K562 (cell line): ENCODE results near the gene SYNJ2. TPM values are rescaled to one million over a fixed set of nuclear protein-coding genes. Genes with fewer than 3 reads are reported as not detected.

Source experiments
- CCAR2 ChIP-seq: fragments of 200-400 bp; formaldehyde crosslinking; IDR thresholded peaks from 2 replicates; pipeline ENCODE4 v1.6.1; 2017; ENCODE audit warnings: mild to moderate bottlenecking, low read depth, low read length
- SMC3 ChIP-seq: conservative IDR thresholded peaks from 2 replicates; pipeline ENCODE4 v1.6.1; 2011; ENCODE audit warnings: low read depth, low read length, improper control_type of control experiment; ENCODE audit not compliant: insufficient read depth
- STAG1 ChIP-seq: sonication (generic); formaldehyde crosslinking; IDR thresholded peaks from 2 replicates; pipeline ENCODE4 v1.5.0; 2020; ENCODE audit warnings: missing genetic modification reagents, borderline replicate concordance
- THAP12 ChIP-seq: fragments of 250-450 bp; sonication (Bioruptor Pico); IDR thresholded peaks from 2 replicates; pipeline ENCODE4 v1.9.0; 2021; ENCODE audit warnings: mild to moderate bottlenecking, inconsistent platforms
- TOE1 ChIP-seq, 2 experiments: fragments of 450-650 bp in 1 of 2; sonication (generic) in 1 of 2; formaldehyde crosslinking in 1 of 2; IDR thresholded peaks; 2 replicates each; pipeline versions ENCODE4 v1.7.1 to v1.8.0; 2016 to 2022; ENCODE audit warnings: borderline replicate concordance in 2 of 2, mild to moderate bottlenecking in 2 of 2, antibody characterized with exemption in 1 of 2, inconsistent platforms in 1 of 2, low read depth in 1 of 2, missing genetic modification reagents in 1 of 2, moderate library complexity in 1 of 2
- polyA plus RNA-seq, 8 experiments: library from polyadenylated mRNA; depleted of rRNA in 4 of 8; stranded (reverse) in 5 of 8; unstranded in 3 of 8; fragments of >200 nt; fragmentation: Nextera tagmentation in 2 of 8; fragmentation: Illumina TruSeq in 1 of 8; extraction: Ambion mirVana in 2 of 8; extraction: Trizol in 1 of 8; gene quantifications; 2 replicates each; pipeline versions ENCODE4 v1.2.1 to v1.2.3, GENCODE V29; 2011 to 2014; ENCODE audit warnings: inconsistent platforms in 1 of 8, missing spikeins in 1 of 8
- total RNA-seq, 7 experiments: library from RNA; depleted of rRNA in 6 of 7; stranded (reverse); fragments of >200 nt in 6 of 7; fragmentation: Illumina TruSeq in 2 of 7; extraction: Trizol in 2 of 7; gene quantifications; 2 replicates each; pipeline versions ENCODE4 v1.2.1 to v1.2.3, GENCODE V29; 2011 to 2021; ENCODE audit warnings: low replicate concordance in 1 of 7
- TF ChIP-seq, protein P1 (sequence below), 2 experiments: fragments of 200-800 bp in 1 of 2; sonication (Bioruptor generic) in 1 of 2; sonication (generic) in 1 of 2; formaldehyde crosslinking in 1 of 2; IDR thresholded peaks in 1 of 2; conservative IDR thresholded peaks in 1 of 2; 2 replicates each; pipeline versions ENCODE4 v1.5.0 to v1.6.1; 2016 to 2020; ENCODE audit warnings: missing compliant biosample characterization in 1 of 2, missing genetic modification characterization in 1 of 2, missing genetic modification reagents in 1 of 2
- TF ChIP-seq, protein P2 (sequence below): fragments of 450-650 bp; formaldehyde crosslinking; IDR thresholded peaks from 2 replicates; pipeline ENCODE4 v1.4.0; 2020; ENCODE audit warnings: mild to moderate bottlenecking, moderate library complexity
- TF ChIP-seq, protein P3 (sequence below), 2 experiments: fragments of 450-650 bp; formaldehyde crosslinking in 1 of 2; IDR thresholded peaks; 2 replicates each; pipeline versions ENCODE4 v1.4.0 to v1.6.1; 2014 to 2020; ENCODE audit warnings: mild to moderate bottlenecking in 2 of 2, borderline replicate concordance in 1 of 2, low read depth in 1 of 2

Gene SYNJ2
- total and polyA plus RNA-seq, 9 of the 15 experiments (the other 6 are each of a cell fraction or from before 2014, with no cell fraction given): 3.0 to 27.7 (median 17.8) TPM

- TF ChIP-seq THAP12 (CRISPR knock-in tag): no peak
- peak; percentile 24; the same call in 1 of the 2 replicates for TF ChIP-seq STAG1 (CRISPR knock-in tag)
- no peak for TF ChIP-seq CCAR2
- no peak for TF ChIP-seq TOE1 (IDR thresholded peaks at IDR 0.05; ENCODE audit: borderline replicate concordance)
- 0 out of 2 replicates have a peak, but pooled peaks have one; percentile 52 for TF ChIP-seq TOE1 (CRISPR knock-in tag; IDR thresholded peaks at IDR 0.05; ENCODE audit: borderline replicate concordance, low read depth)
- peak; percentile 60; the same call in 1 of the 2 replicates for TF ChIP-seq SMC3
- TF ChIP-seq, protein P1, sequence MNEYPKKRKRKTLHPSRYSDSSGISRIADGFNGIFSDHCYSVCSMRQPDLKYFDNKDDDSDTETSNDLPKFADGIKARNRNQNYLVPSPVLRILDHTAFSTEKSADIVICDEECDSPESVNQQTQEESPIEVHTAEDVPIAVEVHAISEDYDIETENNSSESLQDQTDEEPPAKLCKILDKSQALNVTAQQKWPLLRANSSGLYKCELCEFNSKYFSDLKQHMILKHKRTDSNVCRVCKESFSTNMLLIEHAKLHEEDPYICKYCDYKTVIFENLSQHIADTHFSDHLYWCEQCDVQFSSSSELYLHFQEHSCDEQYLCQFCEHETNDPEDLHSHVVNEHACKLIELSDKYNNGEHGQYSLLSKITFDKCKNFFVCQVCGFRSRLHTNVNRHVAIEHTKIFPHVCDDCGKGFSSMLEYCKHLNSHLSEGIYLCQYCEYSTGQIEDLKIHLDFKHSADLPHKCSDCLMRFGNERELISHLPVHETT (CRISPR knock-in tag; conservative IDR thresholded peaks at IDR 0.05 in 1 of 2, IDR thresholded peaks at IDR 0.05 in 1 of 2): no peak
- TF ChIP-seq, protein P2, sequence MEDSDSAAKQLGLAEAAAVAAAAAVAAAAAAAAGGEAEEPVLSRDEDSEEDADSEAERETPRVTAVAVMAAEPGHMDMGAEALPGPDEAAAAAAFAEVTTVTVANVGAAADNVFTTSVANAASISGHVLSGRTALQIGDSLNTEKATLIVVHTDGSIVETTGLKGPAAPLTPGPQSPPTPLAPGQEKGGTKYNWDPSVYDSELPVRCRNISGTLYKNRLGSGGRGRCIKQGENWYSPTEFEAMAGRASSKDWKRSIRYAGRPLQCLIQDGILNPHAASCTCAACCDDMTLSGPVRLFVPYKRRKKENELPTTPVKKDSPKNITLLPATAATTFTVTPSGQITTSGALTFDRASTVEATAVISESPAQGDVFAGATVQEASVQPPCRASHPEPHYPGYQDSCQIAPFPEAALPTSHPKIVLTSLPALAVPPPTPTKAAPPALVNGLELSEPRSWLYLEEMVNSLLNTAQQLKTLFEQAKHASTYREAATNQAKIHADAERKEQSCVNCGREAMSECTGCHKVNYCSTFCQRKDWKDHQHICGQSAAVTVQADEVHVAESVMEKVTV (CRISPR knock-in tag): peak; percentile 35; the same call in 1 of the 2 replicates
- TF ChIP-seq, protein P3, sequence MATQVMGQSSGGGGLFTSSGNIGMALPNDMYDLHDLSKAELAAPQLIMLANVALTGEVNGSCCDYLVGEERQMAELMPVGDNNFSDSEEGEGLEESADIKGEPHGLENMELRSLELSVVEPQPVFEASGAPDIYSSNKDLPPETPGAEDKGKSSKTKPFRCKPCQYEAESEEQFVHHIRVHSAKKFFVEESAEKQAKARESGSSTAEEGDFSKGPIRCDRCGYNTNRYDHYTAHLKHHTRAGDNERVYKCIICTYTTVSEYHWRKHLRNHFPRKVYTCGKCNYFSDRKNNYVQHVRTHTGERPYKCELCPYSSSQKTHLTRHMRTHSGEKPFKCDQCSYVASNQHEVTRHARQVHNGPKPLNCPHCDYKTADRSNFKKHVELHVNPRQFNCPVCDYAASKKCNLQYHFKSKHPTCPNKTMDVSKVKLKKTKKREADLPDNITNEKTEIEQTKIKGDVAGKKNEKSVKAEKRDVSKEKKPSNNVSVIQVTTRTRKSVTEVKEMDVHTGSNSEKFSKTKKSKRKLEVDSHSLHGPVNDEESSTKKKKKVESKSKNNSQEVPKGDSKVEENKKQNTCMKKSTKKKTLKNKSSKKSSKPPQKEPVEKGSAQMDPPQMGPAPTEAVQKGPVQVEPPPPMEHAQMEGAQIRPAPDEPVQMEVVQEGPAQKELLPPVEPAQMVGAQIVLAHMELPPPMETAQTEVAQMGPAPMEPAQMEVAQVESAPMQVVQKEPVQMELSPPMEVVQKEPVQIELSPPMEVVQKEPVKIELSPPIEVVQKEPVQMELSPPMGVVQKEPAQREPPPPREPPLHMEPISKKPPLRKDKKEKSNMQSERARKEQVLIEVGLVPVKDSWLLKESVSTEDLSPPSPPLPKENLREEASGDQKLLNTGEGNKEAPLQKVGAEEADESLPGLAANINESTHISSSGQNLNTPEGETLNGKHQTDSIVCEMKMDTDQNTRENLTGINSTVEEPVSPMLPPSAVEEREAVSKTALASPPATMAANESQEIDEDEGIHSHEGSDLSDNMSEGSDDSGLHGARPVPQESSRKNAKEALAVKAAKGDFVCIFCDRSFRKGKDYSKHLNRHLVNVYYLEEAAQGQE (IDR thresholded peaks at IDR 0.05; ENCODE audit: borderline replicate concordance): peak; percentile 39; the same call in 1 of the 2 replicates
- TF ChIP-seq, protein P3 (CRISPR knock-in tag; IDR thresholded peaks at IDR 0.05; ENCODE audit: low read depth): no peak
Observed at GRCh38 chr6:158131926-158132325, 150.3 kb downstream of the SYNJ2 start (continued).
